NCI-H2196 (cell line): ENCODE data around the gene RBBP5.

Experiments
- DNase-seq: peaks from one replicate; lab custom pipeline; 2025; ENCODE audit not compliant: unreplicated experiment; lab: John Stamatoyannopoulos, UW

The RBBP5 gene

GRCh38 chr1:205074513-205074912, 47.3 kb downstream of the RBBP5 start:
- DNase-seq = no peak

- no peak for DNase-seq
Observed at GRCh38 chr1:205074084-205074483, 47.7 kb downstream of the RBBP5 start.

GRCh38 chr1:205073511-205073910, 48.3 kb downstream of the RBBP5 start:
- no peak for DNase-seq

GRCh38 chr1:205072881-205073280, 48.9 kb downstream of the RBBP5 start:
- no peak for DNase-seq

GRCh38 chr1:205072286-205072685, 49.5 kb downstream of the RBBP5 start:
- DNase-seq = no peak

- DNase-seq = no peak
Observed at GRCh38 chr1:205071801-205072200, 50.0 kb downstream of the RBBP5 start.

GRCh38 chr1:205071028-205071409, 50.8 kb downstream of the RBBP5 start:
- no peak for DNase-seq

GRCh38 chr1:205069371-205070125, 52.2 kb downstream of the RBBP5 start:
- no peak for DNase-seq

- DNase-seq = no peak
Observed at GRCh38 chr1:205068457-205069040, 53.2 kb downstream of the RBBP5 start.

GRCh38 chr1:205068001-205068400, 53.8 kb downstream of the RBBP5 start:
- no peak for DNase-seq

GRCh38 chr1:205067031-205067430, 54.7 kb downstream of the RBBP5 start:
- DNase-seq = no peak

GRCh38 chr1:205066141-205066818, 55.5 kb downstream of the RBBP5 start:
- DNase-seq = no peak

GRCh38 chr1:205065666-205066065, 56.1 kb downstream of the RBBP5 start:
- no peak for DNase-seq

GRCh38 chr1:205064741-205065316, 56.9 kb downstream of the RBBP5 start:
- DNase-seq = no peak

- no peak for DNase-seq
Observed at GRCh38 chr1:205064301-205064700, 57.5 kb downstream of the RBBP5 start.

- DNase-seq = no peak
Observed at GRCh38 chr1:205062895-205063294, 58.9 kb downstream of the RBBP5 start.

- DNase-seq = no peak
Observed at GRCh38 chr1:205062319-205062718, 59.5 kb downstream of the RBBP5 start.

- peak; percentile 89 for DNase-seq
Observed at GRCh38 chr1:205061665-205062069, 60.1 kb downstream of the RBBP5 start.

GRCh38 chr1:205061227-205061626, 60.6 kb downstream of the RBBP5 start:
- no peak for DNase-seq

- DNase-seq = no peak
Observed at GRCh38 chr1:205060746-205061145, 61.0 kb downstream of the RBBP5 start.

GRCh38 chr1:205059660-205060059, 62.1 kb downstream of the RBBP5 start:
- DNase-seq = no peak

- no peak for DNase-seq
Observed at GRCh38 chr1:205058853-205059252, 62.9 kb downstream of the RBBP5 start.
